ENCODE data around the gene MRPL28.
"Not testable (repeated sequence)": the region's sequence is repeated elsewhere in the genome, so short reads cannot be mapped to it uniquely, and the experiment has no call there.

The MRPL28 gene

DNA sequence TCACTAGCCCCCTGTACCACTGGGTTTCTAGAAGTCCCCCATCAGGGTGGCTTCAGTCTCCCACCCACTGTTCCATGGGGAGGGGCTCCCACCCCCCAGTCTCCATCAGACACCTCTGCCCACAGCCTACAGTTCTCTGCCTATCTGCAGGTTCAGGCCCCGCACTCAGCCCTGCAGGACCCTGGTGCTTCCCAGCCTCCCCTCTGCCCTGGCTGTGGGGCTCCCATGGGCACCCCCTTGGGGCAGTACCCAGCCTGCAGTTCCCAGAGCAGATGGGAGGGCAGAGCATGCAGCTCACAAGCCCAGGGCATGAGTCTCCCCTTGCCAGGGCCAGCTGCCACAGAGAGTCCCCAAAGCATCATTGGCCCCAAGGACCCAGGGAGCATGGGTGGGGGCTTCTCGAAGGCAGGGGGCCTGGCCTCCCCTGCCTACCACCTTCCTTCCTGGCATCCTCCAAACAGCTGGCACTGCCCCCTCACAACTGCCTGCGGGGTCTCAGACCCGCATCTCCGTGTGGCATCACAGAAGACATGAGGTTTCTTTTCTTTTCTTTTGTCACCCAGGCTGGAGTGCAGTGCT, 2.8 kb upstream of the MRPL28 start:
- no peak for DNase-seq

DNA sequence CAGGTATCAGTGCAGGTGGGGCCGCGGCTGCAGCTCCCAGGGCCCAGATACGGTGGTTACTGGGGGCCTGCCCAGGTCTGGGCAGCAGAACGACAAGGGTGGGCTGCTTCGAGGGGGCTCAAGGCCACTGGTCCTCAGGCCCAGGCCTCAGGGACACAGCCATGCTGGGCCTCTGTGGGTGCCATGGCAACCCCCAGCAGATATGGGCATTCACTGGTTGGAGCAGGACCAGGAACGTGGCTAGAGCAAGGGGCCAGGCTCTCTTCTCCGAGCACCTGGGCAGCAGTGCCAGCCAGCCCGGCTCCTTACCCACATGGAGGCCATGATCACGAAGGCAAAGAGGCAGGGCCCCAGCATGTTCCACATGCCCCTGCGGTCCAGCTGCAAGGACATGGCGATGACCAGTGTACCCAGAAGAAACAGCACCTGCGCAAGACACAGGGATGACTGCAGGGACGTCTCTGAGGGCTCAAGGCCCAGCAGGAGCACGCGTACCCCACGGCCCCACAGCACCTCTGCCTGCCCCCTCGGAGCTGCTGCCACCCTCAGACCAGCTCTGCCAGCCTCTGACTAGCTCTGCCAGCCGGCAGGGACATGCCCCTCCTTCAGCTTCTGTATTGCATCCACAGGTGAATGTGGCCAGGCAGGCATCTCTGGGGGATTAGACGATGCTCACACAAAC, 2.1 kb upstream of the MRPL28 start:
- no peak for DNase-seq

- no peak for DNase-seq
Observed at GRCh38 chr16:371515-372301, 1.4 kb upstream of the MRPL28 start.

GRCh38 chr16:370979-371514, 709 bp upstream of the MRPL28 start:
- DNase-seq, result no peak

- DNase-seq, result no peak
Observed at GRCh38 chr16:369866-370436, 387 bp downstream of the MRPL28 start.

DNA sequence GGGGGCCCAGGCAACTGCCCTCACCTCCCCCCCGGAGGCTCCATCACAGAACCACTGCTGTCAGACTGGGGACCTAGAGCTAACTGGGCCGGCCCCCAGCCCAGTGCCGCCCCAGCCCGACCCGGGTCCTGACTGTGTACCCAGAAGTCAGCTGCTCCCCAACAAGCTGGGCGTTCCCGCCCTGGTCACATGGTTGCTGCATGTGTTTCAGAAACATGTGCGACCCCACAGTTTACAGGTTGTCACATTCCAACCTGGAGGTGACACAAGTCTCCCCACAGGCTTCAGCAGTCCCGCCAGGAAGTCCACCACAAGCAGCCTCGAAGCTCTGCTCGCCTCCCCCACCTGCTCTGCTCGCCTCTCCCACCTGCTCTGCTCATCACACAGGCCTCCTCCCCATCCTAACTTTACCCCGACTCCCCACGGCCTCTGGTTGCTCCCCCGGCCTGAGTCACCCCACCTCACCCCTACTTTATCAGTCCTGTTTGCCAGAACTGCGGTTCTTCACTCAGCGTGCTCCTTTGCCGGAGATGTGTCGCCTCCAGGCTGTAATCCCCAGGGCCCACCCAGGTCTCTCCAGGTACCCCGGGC, 968 bp downstream of the MRPL28 start:
- DNase-seq, result no peak

GRCh38 chr16:368388-369158, 1.8 kb downstream of the MRPL28 start:
- no peak for DNase-seq

- no peak for DNase-seq
Observed at GRCh38 chr16:367333-367903, 2.9 kb downstream of the MRPL28 start.

DNA sequence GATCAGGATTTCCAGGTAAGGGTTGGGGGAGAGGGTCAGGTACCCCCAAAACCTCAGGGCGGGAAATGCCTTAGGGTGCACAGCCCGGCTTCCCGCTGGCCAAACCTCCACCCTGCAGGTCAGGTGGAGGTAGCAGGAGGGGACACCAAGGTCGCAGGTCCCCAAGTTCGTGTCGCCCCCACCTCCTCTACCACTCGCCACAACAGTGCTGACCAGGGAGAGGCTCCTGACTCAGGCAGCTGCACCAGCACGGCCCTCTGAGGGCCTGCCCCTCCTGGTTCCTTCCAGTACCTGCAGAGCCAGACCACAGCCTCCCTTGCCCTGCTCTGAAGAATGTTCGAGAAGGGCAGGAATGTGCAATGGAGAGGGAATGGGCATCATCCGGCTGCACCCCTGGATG, 3.9 kb downstream of the MRPL28 start:
- DNase-seq, result no peak

DNA sequence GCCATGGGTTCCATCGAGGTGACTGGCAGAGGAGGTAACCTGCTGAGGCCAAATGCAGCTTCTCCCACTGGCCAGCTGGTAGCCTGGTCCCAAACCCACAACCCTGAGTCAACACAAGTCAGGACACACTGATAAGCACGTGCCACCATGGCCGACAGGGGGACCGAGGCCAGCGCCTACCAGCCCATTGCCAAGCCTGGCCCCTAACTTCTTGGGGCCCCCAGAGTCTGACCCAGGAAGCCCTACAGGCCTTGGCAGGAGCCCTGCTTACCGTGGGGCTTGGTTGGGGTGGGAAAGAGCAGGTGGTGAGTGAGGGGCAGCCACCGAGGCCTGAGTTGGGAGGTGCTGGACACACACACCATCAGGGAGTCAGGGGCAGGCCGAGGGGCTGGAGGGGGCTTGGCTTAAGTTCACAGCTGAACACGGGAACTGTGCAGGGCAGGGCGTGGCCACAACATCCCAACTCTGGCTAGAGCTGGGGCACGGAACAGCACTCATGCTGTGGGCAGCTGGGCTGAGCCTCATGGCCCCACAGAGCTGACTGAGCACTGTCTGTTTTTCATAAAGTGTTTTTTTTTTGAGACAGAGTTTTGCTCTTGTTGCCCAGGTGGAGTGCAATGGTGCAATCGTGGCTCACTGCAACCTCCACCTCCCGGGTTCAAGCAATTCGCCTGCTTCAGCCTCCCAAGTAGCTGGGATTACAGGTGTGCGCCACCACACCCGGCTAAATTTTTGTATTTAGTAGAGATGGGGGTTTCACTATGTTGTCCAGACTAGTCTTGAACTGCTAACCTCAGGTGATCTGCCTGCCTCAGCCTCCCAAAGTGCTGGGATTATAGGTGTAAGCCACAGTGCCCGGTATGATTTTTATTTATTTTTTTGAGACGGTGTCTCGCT, 5.5 kb downstream of the MRPL28 start:
- no peak for DNase-seq

GRCh38 chr16:363766-364490, 6.4 kb downstream of the MRPL28 start:
- no peak for DNase-seq

GRCh38 chr16:363110-363765, 7.1 kb downstream of the MRPL28 start:
- no peak for DNase-seq

- DNase-seq, result not testable (repeated sequence)
Observed at GRCh38 chr16:362702-362999, 7.7 kb downstream of the MRPL28 start.

- DNase-seq, result no peak
Observed at GRCh38 chr16:361872-362701, 8.3 kb downstream of the MRPL28 start.

GRCh38 chr16:361341-361871, 8.9 kb downstream of the MRPL28 start:
- DNase-seq, result no peak

DNA sequence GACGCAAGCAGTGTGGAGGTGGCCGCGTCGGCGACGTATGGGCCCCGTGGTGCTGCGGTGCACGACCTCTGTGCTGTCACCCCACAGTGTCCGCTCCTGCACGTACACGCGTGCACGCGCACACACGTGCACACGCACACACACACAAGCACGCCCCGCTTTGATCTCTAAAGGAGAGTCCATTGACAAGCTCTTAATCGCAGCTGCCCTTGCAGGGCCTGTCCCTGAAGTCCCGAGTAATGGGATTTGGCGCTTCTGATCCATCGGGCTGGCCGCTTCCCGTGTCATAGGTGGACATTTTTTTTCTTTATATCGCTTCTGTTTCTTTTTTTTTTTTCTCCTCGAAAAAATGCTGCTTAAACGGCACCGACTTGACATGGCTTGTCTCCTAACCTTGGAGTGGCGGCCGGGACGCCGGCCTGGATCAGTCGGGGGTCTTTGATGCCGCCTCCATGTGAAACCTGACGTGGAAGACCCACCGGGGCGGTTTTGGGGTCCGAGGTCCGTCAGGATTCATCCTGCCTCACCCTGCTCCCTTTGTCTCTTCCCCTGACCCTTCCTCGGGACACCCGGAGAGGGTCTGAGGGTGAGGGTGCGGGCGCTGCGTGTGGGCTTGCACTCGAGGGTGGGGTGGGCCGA, 9.5 kb downstream of the MRPL28 start:
- no peak for DNase-seq

DNA sequence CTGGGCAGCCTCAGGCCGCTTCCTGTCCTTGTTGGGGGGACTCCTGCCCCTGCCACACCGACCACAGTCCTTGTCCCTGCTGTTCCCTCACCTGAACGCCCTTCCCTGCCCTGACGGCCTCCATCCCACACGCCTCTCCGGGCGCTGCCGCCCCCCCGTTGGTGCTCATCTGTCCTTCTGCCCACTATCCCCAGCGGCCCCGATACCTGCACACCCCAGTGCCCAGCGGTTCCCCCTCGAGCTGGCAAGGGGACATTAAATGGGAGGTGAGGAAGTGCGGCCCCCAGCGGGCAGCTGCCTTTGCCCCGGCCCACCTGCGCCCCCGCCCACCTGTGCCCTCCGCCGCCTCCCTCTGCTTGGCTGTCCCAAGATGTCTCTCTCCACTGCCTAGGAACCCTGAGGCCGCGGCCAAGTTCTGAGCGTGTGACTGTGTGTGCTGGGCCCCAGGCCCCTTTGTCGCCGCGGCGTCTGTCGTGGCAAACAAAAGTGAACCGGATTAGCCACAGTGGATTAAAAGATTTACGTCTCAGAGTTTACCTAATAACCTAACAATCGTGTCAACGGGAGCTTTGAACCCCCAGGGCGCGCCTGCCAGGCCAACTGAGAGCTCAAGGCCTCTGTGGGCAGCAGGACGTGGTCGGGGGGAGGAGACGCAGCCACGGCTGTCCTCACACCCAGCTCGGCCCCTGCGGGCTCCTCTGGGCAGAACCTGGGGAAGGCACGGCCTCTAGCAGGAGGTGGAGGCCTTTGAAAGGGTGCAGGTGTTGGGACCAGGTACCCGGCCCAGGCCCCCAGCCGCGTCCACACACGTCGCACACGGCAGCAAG, 10.3 kb downstream of the MRPL28 start:
- DNase-seq, result no peak

All from SIG-M5 (cell line).